ENCODE data around the gene SIT1.
"Not testable (repeated sequence)": the region's sequence is repeated elsewhere in the genome, so short reads cannot be mapped to it uniquely, and the experiment has no call there.

Gene SIT1

DNA sequence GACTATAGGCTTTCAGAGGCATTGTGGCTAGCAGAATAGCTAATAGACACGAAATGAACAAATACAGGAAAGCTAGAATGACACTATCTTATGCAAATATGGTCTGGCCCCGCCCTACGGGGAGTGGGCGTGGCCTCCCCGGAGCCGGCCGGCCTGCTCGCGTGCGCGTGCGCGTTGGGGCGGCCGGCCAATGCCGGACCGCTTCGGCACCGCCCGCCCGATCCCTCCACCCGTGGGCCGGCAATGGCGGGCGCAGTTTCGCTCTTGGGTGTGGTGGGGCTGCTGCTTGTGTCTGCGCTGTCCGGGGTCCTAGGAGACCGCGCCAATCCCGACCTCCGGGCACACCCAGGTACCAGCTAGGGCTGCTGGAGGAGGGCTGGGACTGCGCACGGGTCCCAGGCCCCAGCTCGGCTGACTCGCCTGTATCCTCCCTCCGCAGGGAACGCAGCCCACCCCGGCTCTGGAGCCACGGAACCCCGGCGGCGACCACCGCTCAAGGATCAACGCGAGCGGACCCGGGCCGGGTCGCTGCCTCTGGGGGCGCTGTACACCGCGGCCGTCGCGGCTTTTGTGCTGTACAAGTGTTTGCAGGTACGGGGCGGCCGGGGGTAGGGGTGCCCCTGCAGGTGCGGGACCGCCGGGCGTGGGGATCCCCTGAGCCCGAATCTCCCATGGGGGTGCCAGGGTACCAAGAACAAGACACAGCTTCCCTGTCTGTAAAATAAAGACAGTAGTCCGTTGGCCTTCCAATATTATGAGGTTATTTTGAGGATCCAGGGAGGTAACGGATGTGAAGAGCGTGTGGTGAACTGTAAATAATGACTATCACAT, 7.6 kb upstream of the SIT1 start, which contains the start of gene CCDC107:
TSS of gene CCDC107 (plus strand) at position 156 of the 831 bp plus-strand sequence. CDS start at position 244, 88 bp downstream.
- peak; percentile 81 for DNase-seq

DNA sequence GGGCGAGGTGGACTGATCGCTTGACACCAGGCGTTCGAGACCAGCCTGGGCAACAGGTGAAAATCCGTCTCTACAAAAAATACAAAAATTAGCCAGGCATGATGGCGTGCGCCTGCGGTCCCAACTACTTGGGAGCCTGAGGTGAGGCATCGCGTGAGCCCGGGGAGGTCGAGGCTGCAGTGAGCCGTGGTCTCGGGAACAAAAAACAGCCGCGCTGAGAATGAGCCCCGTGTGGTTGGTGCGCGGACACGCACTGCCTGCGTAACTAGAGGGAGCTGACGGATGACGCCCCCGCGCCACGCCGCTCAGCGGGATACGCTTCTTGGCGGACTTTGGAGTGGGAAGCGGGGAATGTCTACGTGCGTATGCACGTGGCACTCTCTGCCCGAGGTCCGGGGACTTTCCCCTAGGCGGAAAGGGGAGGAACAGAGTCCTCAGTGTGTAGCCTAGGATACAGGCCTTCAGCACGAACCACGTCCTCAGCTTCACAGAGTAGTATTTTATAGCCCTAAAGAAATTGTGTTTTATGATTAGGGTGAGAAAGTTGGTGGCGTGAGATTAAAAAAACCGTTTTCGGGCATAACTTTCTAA, 6.9 kb upstream of the SIT1 start, which contains the start of gene RMRP:
TSS of gene RMRP (minus strand) at position 474 of the 591 bp plus-strand sequence.
- peak; percentile 99 for DNase-seq

DNA sequence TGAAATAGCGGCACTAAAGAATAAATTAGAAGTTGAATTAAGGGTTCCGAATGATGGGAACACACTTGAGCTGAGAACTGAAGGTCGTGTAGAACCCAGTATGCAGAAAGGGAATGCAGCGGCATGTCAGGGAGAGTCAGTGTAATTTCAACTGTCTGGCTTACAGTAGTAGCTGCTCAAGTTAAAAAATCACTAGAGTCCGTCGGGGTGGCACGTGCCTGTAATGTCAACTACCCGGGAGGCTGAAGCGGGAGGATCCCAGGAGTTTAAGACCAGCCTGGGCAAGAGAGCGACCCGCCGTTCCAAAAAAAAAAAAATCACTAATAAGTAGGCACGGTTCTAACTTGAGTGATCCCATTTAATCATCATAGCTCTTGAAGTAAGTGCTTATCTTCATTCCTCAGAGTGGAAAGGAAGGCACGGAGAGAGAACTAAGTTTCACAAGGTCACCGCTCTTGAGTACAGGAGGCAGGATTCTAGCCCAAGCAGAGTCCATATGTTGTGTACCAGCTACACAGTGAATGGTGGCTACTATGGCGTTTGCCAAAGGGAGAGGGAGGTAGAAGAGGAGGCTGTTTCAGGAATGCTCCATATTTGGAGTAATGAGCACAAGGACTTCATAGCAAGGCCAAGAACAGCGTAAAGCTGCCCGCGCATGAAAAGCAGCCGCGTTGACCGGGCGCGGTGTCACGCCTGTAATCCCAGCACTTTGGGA, 6.3 kb upstream of the SIT1 start:
- peak; percentile 75 for DNase-seq

DNA sequence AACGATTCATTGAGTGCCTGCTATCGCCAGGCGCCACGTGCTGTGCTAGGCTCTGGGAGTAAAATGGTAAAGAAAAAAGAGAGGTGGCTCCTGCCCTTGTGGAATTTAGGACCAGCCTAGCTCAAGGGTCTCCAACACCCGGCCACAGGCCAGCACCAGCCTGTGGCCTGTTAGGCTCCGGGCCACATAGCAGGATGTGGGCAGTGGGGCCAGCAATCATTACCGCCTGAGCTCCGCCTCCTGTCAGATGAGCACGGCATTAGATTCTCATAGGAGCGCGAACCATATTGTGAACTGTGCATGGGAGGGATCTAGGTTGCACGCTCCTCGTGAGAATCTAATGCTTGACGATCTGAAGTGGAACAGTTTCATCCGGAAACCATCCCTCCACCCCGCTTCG, 5.6 kb upstream of the SIT1 start:
- DNase-seq, result no peak

DNA sequence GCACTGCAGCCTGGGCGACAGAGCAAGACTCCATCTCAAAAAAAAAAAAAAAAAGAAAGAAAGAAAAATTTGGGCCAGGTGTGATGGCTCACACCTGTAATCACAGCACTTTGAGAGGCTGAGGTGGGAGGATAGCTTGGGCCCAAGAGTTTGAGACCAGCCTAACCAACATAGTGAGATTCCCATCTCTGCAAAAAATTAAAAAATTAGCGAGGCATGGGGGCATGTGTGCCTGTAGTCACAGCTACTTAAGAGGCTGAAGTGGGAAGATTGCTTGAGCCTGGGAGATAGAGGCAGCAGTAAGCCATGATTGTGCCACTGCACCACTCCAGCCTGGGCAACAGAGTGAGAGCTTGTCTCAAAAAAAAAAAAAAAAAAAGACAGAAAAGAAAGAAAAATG, 2.9 kb upstream of the SIT1 start:
- no peak for DNase-seq

DNA sequence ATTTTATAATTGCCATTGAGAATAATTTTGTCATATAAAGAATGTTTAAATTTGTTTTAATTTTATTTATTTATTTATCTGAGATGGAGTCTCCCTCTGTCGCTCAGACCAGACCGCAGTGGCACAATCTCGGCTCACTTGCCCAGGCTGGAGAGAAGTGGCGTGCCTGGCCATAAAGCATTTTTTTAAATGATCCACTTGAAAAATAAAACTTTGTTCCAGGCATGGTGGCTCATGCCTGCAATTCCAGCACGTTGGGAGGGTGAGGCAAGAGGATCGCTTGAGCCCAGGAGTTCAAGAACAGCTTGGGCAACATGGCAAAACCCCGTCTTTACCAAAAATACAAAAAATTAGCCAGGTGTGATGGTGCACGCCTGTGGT, 2.1 kb upstream of the SIT1 start:
- no peak for DNase-seq

DNA sequence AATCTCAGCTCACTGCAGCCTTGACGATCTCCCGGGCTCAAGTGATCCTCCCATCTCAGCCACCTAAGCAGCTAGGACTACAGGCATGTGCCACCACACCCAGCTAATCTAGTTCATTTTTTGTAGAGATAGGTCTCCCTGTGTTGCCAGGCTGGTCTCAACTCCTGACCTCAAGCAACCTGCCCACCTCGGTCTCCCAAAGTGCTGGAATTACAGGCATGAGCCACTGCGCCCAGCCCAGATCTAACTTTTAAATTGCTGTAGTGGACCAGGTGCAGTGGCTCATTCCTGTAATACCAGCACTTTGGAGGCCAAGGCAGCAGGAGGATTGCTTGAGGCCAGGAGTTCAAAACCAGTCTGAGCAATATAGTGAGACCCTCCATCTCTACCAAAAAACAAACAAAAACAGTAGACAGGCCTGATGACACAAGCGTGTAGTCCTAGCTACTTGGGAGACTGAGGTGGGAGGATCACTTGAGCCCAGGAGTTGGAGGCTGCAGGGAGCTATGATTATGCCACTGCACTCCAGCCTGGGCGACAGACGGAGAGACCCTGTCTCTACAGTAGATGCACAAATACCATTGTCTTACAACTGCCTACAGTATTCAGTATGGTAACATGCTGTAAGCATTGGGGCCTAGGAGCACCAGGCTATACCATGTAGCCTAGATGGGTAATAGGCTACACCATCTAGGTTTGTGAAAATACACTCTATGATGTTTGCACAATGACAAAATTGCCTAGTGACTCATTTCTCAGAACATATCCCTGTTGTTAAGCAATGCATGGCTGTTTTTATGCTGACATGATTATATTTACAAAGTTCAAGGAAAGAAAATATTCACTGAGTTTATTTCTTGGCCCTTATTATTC, 1.5 kb upstream of the SIT1 start:
- DNase-seq, result no peak

DNA sequence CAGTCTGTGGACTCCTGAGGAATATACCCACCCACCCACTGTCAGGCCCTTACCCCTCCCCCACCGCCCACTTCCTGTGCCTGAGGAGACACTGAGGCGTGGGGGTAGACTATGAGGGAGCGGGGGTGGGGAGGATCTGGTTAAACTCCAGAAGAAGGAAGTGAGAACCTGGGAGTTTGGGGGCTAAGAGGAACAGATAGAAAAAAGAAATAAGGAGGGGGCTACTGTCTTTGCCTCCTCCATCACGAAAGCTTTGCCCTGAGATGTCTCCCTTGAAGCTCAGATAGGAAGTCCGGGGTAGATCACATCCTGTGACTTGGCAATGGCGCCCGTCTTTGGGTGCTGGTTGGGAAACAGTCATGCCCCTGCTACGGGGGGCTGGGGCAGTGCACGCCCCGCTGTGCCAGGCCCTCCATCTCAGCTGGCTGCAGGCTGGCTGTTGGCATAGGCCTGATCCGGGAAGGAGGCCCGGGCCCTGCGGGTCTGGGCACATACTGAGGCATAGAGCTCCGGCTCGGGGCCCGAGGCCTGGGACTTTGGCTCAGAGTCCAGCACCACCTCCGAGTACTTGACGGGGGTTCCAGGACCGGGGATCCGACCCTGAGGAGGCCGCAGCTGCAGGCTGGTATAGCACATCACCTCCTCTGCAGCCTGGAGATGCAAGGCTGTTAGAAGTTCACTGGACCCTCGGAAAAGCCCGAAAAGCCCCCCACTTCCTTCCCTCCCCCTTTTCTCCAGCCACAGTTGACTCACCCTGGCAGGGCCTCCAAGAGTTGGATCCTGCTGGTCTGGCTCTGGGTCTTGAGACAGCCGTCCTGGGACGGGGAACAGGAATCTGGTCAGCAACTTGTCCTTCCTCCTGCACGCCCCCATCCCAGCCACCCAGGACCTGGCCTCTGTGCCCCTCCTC, 1.0 kb downstream of the SIT1 start:
- DNase-seq, result no peak

DNA sequence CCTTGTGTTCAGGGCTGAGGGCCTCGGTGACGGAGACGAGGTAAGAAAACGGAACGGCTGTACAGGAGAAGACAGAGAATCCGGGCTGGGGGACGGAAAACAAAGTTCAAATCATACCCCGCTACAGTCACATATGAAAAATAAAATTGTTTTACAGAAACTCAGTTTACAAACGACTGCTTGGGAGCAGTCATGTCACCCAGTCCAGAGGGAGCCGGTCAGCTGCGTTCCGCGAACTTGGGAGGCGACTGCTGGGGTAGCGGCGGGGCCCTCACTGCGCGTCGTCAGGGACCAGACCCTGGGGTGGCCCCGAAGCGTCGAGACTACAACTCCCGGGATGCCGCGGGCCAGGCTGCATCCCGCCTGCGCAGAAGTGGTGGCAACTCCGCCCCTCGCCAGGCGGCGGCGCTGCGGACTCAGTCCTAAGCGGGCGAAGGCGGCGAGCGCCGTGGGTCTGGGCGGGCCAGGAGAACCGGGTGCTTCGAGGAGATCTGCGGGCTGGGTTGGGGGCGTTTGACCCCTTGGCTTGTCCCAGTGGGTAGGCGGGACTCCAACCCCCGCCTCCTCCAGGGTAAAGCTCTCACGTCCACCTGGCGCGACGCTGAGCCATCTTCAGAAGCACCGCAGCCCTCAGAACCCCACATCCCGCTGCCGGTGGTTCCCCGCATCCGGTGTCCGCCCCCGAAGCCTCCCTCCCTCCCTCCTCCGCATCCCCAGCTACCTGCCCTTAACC, 4.0 kb downstream of the SIT1 start:
- DNase-seq, result peak; percentile 92

DNA sequence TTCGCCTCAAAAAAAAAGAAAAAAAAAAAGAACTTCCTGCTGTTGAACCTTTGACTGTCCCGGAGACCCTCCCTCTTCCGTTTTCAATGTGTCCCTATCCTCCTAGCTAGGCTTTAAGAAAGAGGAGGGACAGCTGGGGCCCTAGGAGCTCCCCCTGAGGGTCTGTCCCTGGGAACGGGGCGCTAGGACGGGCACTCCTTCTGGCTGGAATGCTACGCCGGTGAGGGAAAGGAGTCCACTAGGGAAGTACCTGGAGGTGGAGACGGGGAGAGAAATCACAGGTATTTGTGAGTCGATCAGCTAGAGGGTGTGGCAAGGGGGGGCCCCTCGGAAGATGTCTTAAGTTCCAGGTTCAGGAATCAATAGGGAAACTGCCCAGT, 4.6 kb downstream of the SIT1 start:
- DNase-seq, result no peak

DNA sequence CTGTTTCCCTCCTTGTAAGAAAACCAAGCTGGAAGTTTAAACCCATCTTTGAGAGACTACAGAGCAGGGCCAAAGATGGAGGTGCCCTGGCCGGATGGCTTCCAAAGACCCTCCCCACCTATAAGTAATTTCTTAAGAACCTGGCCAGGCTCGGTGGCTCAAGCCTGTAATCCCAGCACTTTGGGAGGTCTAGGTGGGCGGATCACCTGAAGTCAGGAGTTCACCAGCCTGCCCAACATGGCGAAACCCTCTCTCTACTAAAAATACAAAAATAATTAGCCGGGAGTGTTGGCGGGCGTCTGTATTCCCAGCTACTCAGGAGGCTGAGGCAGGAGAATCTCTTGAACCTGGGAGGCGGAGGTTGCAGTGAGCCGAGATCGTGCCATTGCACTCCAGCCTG, 5.0 kb downstream of the SIT1 start:
- not testable (repeated sequence) for DNase-seq

DNA sequence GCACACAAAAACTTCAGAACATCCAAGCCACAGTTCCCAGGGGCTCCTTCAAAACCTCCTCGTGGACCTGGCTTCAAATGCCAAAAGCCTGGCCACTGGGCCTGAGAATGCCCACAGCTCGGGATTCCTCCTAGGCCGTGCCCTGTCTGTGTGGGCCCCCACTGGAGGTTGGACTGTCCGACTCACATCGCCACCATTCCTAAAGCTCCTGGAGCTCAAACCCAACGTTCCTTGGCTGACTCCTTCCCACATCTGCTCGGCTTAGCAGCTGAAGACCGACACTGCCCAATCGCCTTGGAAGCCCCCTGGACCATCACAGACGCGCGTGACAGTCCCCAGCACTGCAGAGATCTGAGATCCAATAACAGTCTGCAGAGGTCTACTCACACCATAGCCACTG, 7.7 kb downstream of the SIT1 start:
- DNase-seq, result no peak

DNA sequence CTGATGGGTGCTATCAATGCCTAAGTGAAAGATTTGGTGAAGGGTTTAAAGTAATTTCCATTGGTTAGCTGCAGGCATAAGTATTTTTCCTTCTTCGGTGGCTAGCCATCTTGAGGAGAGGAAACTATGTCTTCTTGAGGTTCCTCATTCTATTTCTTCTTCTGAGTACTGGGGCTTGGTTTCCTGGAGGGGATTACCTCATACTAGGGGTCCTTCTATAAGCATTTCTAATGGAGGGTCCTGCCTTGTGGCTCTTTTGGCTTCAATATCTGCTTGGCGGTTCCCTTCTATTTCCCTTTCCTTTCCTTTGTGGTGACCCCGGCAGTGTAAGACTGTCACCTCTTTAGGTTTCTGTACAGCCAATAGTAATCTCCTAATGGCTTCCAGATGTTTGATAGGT, 9.3 kb downstream of the SIT1 start:
- not testable (repeated sequence) for DNase-seq

DNA sequence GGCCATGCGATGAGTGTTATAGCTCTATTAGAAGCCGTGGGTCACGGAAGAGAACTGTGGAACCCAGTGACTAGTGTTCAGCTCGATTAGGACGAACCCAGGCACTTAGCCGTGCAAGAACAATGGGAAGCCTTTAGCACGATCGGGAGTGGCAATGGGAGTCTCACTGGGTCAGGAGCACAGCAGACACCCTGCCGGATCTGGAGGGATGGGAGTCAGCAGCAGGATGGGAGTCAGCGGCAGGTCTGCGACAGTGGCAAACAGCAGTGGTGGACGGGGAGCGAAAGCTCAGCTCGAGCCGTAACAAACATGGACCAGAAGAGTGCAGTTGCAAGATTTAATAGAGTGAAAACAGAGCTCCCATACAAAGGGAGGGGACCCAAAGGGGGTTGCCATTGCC, 10.3 kb downstream of the SIT1 start:
- DNase-seq, result not testable (repeated sequence)

DNA sequence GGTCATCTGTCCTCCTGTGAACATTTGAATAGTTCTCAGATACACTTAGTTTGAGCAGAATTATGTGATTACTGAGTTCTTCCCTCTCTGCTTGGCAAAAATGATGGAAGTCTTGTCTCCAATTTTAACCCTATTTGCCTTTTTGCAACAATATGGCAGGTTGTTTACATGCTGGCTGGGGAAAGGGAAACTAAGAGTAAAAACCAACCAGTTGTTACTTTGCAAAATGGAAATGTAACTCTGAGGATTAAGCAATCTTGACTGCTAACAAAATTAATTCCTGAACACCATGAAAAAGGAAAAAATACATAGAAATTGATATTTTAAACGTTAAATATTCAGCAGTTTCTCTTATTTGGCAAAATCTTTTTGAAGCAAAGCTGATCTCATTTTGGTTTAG, 11.1 kb downstream of the SIT1 start:
- no peak for DNase-seq

DNA sequence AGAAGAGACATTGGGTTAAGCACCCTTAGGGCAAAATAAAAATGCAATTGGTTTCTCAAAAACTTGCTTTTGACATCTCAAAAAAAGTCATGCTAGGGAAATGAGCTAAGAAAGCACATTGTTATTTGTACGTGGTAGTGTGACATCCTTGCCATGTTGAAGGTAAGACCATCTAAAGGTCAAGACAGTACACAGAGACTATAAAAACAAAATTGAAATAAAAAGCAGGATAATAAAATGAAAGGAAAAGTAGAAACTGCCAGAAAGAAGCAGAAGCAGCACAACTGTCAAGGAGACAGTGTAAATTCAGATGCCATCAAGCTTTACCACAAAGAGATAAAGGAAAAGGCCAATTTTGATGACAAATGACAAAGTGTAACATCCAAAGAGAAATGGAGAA, 11.5 kb downstream of the SIT1 start:
- not testable (repeated sequence) for DNase-seq

DNA sequence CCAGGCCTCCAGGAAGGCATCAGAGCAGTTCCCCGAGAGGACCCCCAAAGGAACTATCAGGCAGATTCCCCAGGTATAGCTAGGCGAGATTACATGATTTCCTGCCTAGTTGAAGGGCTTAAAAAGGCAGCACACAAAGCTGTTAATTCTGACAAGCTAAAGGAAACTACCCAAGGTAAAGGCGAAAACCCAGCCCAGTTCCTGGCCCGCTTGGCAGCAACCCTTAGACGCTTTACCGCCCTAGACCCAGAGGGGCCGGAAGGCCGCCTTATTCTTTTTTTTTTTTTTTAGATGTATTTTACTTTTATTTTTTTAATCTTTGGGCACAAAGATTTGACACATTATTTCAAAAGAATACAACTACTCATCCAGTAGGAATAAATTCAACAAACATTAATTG, 12.0 kb downstream of the SIT1 start:
- DNase-seq, result not testable (repeated sequence)

DNA sequence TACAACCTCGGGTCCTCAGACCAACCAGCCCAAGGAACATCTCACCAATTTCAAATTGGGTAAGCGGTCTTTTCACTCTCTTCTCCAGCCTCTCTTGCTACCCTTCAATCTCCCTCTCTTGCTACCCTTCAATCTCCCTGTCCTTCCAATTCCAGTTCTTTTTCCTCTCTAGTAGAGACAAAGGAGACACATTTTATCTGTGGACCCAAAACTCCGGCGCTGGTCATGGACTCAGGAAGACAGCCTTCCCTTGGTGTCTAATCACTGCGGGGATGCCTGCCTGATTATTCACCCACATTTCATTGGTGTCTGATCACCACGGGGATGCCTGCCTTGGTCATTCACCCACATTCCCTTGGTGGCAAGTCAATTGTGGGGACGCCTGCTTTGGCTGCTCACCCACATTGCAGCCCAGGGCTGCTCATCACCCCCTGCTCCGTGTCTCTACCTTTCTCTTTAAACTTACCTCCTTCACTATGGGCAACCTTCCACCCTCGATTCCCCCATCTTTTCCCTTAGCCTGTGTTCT, 13.2 kb downstream of the SIT1 start:
- DNase-seq, result not testable (repeated sequence)

DNA sequence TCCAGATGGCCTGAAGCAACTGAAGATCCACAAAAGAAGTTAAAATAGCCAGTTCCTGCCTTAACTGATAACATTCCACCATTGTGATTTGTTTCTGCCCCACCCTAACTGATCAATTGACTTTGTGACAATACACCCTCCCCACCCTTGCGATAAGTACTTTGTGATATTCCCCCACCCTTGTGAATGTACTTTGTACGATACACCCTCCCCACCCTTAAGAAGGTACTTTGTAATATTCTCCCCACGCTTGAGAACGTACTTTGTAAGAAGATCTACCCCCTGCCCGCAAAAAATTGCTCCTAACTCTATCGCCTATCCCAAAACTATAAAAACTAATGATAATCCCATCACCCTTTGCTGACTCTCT, 13.9 kb downstream of the SIT1 start:
- not testable (repeated sequence) for DNase-seq

DNA sequence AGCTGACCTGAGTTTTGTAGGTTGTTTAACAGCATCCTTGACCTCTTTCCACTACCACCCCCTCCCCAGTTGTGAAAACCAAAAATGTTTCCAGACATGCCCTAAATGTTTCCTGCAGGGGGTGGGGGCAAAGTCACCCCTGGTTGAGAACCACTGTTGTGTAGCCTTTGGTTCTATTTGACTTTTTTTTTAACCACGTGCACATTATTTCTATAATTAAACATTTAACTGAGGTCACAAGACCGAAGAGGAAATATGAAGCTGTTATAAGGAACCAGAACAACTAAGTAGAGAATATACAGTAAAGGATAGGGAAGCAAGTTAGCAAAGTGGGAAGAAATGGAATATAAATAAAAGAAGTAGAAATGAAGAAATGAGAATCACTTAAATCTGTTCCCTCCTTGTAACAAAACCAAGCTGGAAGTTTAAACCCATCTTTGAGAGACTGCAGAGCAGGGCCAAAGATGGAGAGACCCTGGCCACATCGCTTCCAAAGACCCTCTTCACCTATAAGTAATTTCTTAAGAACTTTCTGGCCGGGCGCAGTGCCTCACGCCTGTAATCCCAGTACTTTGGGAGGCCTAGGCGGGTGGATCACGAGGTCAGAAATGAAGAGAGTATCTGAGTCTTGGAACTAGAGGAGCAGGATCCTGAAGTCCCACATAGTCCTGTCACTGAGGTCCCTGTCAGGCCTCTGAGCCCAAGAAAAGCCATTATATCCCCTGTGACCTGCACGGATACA, 14.4 kb downstream of the SIT1 start:
- no peak for DNase-seq
